Activated CD4-positive, CD25-positive, alpha-beta regulatory T cell (primary cell): ENCODE results near the gene MTF1.

ENCODE experiments used
- DNase-seq, 4 experiments: peaks; one replicate each; lab custom pipeline; 2025; lab: John Stamatoyannopoulos, UW

MTF1 gene

DNA sequence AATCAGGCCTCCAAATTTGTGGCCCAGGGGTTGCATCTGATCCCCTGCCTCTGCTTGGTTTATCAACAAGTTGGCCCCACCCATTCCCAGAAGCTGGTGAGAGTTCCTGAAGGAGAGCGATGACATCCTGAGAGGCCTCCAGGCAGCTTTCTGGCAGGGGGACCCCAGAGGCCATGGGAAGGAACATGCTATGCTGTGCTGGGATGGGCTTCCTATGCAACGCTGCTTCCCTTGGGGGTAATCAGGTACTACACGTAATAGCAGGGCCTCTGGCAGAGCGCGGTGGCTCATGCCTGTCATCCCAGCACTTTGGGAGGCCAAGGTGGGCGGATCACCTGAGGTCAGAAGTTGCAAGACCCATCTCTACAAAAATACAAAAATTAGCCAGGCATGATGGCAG is 8.4 kb upstream of the MTF1 start:
- DNase-seq, result no peak

DNA sequence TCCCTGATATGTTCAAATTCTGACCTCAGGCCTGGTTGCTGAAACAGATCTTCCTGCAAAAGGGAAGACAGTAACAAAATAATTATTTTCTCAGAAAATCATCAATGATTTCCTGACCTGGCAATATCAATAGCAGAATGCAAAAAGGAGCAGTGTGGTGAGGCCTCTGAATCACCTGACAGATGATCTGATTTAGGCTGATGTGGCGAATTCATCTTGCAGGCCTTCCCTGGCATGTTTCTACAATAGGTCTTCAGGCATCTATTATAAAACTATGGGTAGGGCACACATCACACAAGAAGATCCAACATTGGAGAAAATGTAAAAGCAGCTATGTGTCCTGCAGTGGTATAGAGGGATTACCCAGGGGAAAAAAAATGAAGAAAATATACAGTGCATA is 7.1 kb upstream of the MTF1 start:
- DNase-seq, result no peak

DNA sequence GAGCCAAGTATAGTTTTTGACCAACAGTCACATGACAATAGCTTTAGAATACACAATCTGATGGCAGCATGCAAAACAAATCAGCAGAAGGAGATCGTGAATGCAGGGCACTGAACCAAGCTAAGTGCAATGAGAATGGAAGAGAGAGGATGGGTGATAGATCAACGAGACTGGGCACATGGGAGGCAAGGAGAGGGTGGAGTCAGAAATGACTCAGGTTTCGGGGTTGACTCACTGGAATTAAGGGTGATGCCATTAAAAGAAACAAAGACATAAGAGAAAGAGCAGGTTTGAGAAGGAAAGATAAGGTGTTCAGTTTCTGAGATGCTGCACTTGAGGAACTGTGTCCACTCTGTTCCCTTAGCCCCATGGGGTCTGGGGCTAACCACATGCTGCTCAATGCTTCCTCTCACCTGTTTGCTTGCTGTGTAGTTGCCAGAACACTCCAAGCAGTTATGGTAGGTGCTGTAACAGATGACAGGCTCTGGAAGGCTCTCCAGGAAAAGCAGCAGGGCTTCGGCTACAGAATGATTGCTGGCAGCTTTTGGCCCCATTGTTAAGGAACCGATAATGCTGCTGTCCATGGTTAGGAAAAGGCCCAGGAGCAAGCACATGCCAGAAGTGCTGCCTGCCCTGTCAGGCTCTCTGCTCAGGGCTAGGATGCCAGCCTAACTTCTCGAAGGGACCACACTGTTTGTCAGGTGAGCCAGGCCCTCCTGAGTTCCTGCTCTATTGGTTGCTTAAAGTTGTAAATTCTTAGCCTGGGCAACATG is 6.1 kb upstream of the MTF1 start:
- no peak for DNase-seq

DNA sequence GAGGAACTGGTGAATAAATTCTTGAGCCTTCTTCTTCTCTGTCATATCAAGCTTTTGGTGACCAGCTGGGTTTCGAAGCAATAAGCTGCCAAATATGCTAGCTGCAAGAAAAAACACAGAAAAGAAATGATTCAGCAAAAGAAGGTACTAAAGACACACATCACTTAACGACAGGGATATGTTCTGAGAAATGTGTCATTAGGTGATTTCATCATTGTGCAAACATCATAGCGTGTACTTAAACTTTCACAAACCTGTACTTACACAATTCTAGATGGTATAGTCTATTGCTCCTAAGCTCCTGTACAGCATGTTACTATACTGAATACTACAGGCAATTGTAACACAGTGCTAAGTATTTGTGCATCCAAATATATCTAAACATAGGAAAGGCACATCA is 2.9 kb upstream of the MTF1 start:
- no peak for DNase-seq

DNA sequence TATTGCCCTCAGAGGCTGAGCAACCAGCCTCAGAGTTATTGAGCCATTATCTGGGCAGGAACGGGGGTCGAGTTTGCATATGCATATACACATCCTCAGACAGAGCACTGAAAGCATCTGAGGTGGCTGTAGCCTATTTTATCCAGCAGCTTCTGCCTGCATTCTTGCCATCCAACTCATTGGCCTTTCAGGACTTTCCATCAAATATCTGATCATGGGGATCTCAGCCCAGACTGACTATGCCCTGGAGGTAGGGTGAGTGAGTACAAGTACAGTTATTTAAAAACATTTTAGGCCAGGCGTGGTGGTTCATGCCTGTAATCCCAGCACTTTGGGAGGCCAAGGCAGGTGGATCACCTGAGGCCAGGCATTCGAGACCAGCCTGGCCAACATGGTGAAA is 1.8 kb upstream of the MTF1 start:
- no peak for DNase-seq

DNA sequence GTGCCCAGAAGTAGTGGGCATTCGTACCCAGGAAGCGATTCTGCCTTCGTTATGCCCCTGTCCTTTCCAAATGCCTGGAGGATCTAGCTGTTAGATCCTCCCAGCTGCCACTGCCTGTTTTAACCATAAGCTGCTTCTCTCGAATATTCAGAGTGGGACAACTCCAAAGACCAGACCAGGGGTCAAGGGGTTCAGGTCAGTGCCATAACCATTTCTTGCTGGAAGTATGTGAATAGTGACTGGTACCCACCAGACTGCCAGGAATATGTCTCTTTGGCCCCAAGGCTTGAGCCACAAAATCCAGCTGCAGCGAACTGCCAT is 914 bp upstream of the MTF1 start:
- DNase-seq, result no peak

DNA sequence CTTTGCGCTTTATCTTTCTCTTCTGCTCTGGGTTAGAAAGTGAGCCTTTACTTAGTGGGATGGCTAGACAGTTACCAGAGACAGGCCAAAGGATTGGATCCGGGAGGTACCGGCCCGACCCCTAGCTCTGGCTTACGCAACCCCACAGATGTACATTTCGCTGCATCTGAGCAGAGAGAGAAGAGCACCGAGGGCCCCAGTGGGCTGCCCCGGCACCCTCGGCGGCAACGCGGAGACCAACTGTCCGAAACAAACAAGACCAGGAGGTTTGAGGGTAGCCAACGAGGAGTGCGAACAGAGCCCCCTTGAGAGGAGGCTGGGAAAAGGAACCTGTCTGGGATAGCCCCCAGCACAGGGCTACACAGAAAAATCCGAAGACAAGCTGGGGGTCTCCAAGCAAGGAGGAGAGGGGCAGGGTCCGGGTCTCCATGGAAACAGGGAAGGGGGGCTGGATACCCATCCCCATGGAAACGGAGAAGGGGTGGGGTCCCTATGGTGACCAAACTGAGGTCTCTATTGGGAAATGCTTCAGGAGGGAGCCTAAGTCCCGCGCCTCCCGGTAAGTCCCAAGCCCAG is 373 bp downstream of the MTF1 start:
- no peak for DNase-seq

DNA sequence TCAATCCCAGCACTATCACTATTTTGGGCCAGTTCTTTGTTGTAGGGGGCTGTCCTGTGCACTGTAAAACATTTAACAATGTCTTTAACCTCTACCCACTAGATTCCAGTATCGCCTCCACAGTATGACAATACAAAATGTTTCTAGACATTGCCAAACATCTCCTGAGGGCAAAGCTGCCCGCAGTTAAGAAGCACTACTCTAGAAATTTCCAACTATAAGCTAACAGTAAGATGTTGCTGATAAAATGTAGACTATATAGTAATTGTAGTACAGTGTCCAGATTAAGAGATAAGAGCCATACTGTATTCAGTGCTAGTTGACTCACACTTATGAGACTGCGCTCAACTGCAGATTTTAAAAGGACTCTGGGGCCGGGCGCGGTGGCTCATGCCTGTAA is 5.0 kb downstream of the MTF1 start:
- DNase-seq, result no peak

DNA sequence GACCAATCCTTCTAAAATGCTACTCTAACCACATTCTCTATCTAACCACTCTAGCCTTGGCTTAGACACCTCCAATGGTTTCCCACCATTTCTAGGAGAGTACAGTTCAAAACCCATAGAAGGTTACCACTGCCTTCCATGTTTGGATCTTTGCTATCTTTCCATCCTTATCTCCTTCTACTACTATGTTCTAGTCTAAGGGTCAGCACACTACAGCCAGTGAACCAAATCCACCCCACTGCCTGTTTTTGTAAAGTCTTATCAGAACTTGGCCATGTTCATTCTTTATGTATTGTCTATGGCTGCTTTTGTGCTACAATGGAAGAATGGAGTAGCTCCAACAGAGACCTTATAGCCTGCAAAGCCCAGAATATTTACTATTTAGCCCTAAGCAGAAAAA is 6.2 kb downstream of the MTF1 start:
- no peak for DNase-seq

DNA sequence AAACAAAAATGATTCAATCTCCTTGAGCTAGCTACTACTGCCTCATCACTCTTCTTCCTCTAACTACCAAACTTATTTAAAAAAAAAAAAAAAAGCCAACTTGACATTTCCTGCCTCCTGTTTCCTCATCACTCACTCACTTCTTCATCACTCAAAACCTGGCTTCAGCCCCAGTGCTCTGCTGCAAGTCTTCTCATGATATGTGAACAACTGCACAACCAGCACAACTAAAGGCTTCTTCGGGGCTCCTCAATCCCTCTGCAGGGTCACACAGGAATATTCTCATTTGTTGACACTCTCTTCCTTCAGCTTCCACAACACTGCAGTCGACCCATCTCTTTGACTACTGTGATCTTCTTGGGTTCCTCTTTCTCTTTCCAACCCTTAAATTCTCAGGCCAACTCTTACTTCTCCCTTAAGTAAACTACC is 7.6 kb downstream of the MTF1 start:
- DNase-seq, result no peak

DNA sequence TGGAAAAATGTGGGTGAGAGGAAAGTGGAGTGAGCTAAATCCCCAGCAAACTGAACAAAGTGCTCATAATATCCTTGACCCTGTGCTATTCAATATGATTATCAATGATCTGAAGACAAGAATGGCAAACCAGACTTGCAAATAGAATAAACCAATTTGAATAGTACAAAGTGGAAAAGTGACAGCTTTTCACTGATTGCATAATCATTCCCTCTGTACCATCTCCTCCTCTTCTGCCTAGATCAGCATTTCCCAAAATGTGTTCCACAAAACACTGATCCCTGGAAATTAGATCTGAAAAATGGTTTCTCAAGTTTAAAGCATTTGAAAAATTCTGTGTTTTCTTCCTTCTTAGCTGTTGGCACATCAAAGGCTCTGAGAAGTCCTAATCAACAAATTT is 8.1 kb downstream of the MTF1 start:
- DNase-seq, result no peak

DNA sequence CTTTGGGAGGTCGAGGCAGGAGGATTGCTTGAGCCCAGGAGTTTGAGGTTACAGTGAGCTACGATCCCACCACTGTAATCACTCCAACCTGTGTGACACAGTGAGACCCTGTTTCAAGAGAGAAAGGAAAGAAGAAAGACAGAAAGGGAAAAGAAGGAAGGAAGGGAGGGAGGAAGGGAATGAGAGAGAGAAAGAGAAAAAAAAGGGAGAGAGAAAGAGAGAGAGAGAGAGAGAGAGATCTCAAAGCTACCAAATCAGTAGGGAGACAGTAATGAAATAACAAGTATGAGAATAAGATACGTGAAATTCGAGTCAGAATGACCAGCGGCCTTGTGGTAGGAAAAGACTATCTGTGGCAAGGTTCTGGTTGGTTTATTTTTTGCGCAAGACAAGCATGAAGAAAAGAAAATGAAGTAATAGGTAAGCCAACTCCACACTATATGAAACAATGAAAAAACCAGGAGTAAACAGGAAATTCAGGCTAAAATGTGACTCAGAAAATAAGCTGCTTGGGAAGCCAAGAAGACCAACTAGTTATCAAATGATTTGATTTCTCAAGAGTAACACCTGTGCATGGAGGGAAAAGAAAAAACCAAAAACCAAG is 8.9 kb downstream of the MTF1 start:
- no peak for DNase-seq

DNA sequence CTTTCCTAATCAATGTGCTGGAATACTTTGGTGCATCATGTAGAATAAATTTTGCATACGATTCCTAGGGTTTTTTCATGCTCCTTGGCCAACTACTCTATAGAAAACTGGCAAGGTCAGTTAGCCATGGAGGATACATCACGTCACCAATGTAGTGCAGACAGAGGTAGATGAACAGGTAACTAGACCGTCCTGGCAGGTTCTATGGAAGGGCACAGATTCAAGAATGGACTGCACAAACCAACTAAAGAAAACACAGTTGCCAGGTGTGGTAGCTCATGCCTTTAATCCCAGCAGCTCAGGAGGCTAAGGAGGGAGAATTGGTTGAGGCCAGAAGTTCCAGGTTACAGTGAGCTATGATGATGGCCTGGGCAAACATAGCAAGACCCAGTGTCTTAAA is 9.9 kb downstream of the MTF1 start:
- DNase-seq, result no peak

DNA sequence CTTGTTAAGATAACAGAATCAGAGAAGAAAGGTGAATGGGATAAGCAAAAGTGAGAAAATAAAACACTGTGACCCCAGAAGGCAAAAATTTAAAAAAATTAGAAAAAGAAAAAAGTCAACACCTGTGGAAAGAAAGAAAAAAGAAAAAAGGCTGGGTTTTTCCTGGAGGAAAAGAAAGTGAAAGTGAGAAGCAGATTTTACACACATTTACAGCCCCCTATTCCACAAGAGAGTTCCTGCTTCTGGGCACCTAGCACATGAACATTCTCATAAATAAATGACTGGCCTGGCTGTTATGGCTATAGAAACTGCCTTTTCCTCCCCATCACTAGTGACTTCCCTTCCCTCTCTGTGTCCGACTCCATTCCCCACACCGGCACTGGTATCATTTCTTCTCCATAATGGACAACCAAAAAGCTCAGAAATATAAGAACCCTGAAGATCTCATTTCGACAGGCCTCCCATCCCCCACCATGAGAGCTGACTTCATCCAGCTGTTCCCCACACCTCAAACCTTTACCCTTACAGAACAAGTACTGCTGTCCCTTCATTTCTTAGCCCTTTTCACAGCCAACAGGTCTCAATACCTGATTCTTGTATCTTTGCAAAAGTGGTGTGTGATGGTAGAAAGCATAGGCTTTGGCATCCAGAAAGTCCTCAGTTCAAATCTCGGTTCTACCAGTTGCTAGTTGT is 12.6 kb downstream of the MTF1 start:
- no peak for DNase-seq

DNA sequence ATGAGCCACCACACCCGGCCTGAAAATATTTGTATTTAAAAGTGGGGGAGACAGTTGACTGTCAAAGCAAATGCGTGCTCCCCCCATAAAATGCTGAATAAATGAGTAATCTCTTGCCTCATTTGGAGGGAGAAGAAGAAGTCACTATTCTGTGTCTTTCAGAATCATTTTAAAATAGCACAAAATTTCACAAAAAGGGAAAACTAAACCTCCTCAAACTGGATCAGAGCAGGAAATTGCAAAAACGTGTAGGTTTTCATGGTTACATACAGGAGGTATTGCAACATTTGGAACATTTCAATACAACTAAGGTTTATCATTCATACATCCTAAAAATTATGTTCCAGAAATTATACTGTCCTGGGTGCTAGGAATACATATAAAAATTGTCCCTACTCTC is 13.6 kb downstream of the MTF1 start:
- no peak for DNase-seq

DNA sequence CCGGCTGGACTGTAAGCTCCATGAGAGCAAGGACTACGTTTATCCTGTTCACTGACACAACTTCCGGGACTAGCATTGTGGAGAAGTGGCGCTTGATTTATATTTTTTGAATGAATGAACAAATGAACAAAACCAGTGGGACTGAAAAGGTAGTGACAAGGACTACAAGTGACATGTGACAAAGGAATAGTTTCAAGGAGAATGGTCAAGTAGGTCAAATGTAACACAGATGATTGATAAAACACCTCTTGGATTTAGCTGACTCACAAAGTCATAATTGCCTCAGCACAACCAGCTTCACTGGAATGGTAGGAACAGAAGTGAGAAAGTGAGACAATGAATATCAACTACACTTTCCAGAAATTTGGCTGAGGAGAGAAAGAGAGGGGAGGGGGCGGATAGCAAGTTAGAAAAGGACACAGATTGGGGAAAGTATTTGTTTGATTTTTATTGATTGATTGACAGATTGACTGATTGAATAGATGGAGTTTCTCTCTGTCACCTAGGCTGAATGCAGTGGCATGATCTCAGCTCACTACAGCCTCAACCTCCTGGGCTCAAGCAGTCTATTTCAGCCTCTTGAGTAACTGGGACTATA is 14.2 kb downstream of the MTF1 start:
- DNase-seq, result no peak

DNA sequence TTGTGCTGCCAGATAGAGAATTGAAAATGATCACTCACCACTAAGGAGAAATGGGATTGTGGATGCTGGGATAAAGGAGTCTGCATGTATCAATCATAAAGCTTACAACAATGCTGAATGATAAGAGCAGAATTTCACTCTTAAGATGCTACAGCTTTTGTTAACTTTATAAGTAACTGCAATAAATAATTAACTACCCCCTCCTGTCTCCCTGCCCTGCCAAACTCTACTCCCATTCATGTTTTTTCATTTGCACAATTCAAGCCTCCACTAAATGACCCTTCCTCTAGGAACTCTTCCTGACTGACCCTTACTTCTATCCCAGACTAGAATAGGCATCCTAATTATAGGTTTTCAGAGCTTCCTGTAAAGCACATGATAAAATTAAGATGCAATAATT is 14.9 kb downstream of the MTF1 start:
- no peak for DNase-seq

DNA sequence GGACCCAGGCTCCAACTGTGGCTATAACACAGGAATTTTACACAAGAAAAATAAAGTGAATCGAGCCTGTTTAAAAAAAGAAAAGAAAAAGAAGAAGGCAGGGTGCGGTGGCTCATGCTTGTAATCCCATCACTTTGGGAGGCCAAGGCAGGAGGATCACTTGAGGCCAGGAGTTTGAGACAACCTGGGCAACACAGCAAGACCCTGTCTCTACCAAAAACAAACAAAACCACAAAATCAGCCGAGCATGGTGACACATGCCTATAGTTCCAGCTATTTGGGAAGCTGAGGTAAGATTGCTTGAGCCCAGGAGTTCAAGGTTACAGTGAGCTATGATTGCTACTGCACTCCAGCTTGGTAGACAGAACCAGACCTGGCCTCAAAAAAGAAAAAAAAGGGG is 17.7 kb downstream of the MTF1 start:
- DNase-seq, result no peak

DNA sequence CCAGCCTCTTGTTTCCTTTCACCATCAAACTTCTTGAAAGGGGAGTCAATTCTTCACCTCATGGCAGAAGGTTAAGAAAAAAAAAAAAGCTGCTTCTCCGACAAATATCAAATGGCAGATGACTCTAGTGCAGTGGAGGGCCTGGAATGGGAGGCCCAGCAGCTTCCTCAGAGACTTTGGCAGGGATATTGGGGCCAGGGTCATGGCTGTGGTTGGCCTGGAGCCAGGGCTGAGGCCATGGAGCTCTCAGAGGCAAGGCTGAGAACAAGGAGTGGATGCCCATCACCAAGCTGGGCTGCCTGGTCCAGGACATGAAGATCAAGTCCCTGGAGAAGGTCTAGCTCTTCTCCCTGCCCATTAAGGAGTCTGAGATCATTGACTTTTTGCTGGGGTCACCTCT is 18.7 kb downstream of the MTF1 start:
- no peak for DNase-seq

DNA sequence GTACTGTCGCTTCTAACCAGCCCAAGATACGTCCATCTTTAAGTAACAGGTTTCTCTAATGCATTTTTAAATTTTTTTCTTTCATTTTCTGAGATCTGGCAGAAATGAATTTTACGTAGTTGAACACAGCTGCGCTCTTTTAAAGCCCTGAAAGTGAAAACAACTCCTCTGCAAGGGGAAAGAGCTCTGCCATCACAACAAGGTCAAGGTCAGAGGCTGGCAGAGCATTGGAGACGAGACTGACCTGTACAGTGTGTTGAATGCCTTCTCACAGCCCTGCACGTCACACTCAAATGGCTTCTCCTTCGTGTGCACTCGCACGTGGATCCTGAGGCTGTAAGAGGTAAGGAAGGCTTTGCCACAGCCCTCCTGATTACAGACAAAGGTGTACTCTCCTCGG is 19.7 kb downstream of the MTF1 start:
- no peak for DNase-seq

DNA sequence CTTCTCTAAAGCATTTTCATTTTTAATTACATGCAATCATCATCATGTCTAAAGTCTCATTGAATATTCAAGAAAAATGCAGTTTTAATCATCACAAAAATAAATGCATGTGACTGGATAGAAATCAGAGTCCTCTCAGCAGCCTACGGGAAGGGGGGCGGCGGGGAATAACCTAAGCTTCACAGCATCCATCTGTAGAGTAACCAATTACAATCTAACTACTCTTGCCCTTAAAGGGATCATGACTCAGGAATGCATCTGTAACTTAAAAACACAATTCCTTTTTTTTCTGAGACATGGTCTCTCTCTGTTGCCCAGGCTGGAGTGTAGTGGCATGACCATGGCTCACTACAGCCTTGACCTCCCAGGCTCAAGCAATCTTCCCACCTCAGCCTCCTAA is 22.6 kb downstream of the MTF1 start:
- no peak for DNase-seq

DNA sequence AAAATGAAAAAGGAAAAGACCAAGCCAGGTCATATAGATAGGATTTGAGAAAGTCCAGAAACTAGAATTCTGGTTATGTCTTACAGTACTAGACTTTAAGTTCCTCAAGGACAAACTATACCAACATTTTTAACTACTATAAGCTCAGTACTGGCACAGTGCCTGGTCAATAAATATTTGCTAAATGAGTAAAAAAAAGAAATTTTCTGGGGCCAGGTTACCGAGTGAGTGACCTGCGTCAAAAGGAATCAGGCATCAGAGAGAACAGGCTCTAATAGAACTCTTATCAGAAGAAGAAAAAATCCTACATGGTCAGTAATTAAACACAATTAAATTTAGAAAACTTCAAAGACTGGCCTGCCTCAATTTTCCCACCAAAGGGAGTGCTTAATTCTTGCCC is 27.6 kb downstream of the MTF1 start:
- no peak for DNase-seq

DNA sequence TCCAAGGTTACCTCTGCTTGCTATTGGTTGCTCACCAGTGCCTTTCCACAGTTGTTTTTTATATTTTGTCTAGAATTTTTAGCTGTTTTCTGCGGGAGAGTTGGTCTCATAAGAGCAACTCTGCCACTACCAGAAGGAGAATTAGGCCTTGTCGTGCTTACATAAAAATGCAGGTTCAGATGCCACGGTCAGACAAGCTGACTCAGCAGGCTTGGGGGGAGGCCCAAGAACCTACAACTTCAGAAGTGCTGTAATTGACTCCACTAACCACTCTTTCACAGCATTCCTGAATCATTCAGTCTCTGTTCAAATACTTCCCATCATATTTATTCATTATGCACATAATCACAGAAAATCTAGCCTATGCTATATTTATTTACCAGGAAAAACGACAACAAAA is 28.3 kb downstream of the MTF1 start:
- no peak for DNase-seq
